ENCODE measurements around the gene GDAP1L1.

DNA sequence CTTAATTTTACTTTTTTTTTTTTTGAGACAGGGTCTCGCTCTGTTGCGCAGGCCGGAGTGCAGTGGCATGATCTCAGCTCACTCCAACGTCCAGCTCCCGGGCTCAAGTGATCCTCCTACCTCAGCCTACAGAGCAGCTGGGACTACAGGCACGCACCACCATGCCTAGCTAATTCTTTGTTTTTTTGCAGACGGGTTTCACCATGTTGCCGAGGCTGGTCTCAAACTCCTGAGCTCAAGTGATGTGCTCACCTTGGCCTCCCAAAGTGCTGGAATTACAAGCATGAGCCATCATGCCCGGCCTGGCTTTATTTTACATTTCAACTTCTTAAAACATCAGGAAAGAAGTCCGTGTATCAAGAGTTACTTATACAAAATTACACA, 42.3 kb upstream of the GDAP1L1 start:
- TF ChIP-seq POLR2A (IDR thresholded peaks at IDR 0.05; ENCODE audit: low read depth, low read length) (no peak), CTCF (IDR thresholded peaks at IDR 0.05; ENCODE audit: extremely low read depth in 1 of 2, insufficient read depth in 1 of 2, low read depth in 1 of 2, low read length in 2 of 2) (no peak), MAX (IDR thresholded peaks at IDR 0.05; ENCODE audit: insufficient read depth, insufficient read length) (no peak), POLR2AphosphoS5 (IDR thresholded peaks at IDR 0.05; ENCODE audit: insufficient read depth, low read depth, low read length) (no peak), EZH2 (IDR thresholded peaks at IDR 0.05; ENCODE audit: borderline replicate concordance, low read depth, low read length, severe bottlenecking) (no peak), FOS (IDR thresholded peaks at IDR 0.05; ENCODE audit: borderline replicate concordance, insufficient read depth, low read length) (no peak), MYC (IDR thresholded peaks at IDR 0.05; ENCODE audit: low read depth, low read length) (no peak), JUN (IDR thresholded peaks at IDR 0.05; ENCODE audit: borderline replicate concordance, insufficient read depth, insufficient read length, low read depth) (no peak), GATA2 (IDR thresholded peaks at IDR 0.05; ENCODE audit: insufficient read depth, insufficient read length, low read depth, low read length) (no peak)
